Right lobe of liver (tissue), 6 donors: Measurements from ENCODE around the gene RNF150. TPM values are rescaled to one million over a fixed set of nuclear protein-coding genes. Genes with fewer than 3 reads are reported as not detected.

ENCODE experiments used
- ATAC-seq, 4 donors: fragments of 200-7000 bp; cut with Tn5 transposase; one replicate each; pipeline ENCODE4 v1.9.1; 2020; ENCODE audit warnings: mild to moderate bottlenecking in 4 of 4, moderate library complexity in 4 of 4
- DNase-seq, 3 donors: peaks; one replicate each; pipeline ENCODE4 v3.0.0-alpha.2; 2020
- H3K27ac ChIP-seq, 3 donors: fragments of 200-600 bp; one replicate each; pipeline ENCODE4 v1.8.0; 2022
- H3K27me3 ChIP-seq, 2 donors: fragments of 200-600 bp; one replicate each; pipeline ENCODE4 v1.8.0; 2022
- H3K36me3 ChIP-seq, 4 donors: fragments of 200-600 bp; sonication (generic) in 1 of 4; one replicate each; pipeline versions ENCODE4 v1.5.1 to v1.8.0; 2017 to 2022; ENCODE audit warnings: control low read depth in 1 of 4
- H3K4me1 ChIP-seq, 4 donors: fragments of 200-600 bp; sonication (generic) in 1 of 4; one replicate each; pipeline versions ENCODE4 v1.5.1 to v1.8.0; 2017 to 2022; ENCODE audit warnings: control low read depth in 1 of 4
- H3K4me3 ChIP-seq, 3 donors: fragments of 200-600 bp; one replicate each; pipeline ENCODE4 v1.8.0; 2022
- H3K9me3 ChIP-seq, 4 donors: fragments of 200-600 bp; sonication (generic) in 1 of 4; one replicate each; pipeline versions ENCODE4 v1.5.1 to v1.8.0; 2017 to 2022; ENCODE audit warnings: control low read depth in 1 of 4
- POLR2A ChIP-seq: fragments of 450-650 bp; IDR thresholded peaks from one replicate; pipeline ENCODE4 v1.6.1; 2017; ENCODE audit warnings: antibody characterized with exemption, mild to moderate bottlenecking
- WGBS: methylation state at CpG from one replicate; pipeline ENCODE4 v1.1.6; 2018; ENCODE audit warnings: low coverage, low lambda C conversion rate; ENCODE audit not compliant: insufficient coverage; ENCODE audit errors: missing lambda C conversion rate; 5-methylcytosine and 5-hydroxymethylcytosine counted together
- intact Hi-C, 2 donors: fragments of 100-400 bp; cut with DNase I; formaldehyde crosslinking; loops; one replicate each; pipeline versions ENCODE4 v1.11.2 to v1.14.1; 2022
- total RNA-seq, 6 experiments: library from RNA; depleted of rRNA in 2 of 6; stranded (reverse); fragments of >200 nt in 2 of 6; fragmentation: NEBNext Ultra II Directional in 3 of 6; extraction: Animal tissue kit (Norgen Biotek cat#: 25700) in 3 of 6; gene quantifications; one replicate each; pipeline versions ENCODE4 v1.1.0 to v1.2.4, GENCODE V29; 2016 to 2023
- TF ChIP-seq, protein P1 (sequence below), 4 donors: fragments of 200-600 bp in 3 of 4; fragments of 450-650 bp in 1 of 4; IDR thresholded peaks; one replicate each; pipeline versions ENCODE4 v1.5.1 to v1.8.0; 2016 to 2022; ENCODE audit warnings: antibody characterized with exemption in 4 of 4, mild to moderate bottlenecking in 2 of 4
- donor health status: DM: no; HTN: yes; CAD: no.
- donor health status: DM: no; HTN: no; CAD: no.
- donor health status: DM: no; HTN: no; CAD: no.
- donor health status: DM: no; HTN: yes; CAD: no.
- donor health status: DM: no; HTN: yes; CAD: no.

The RNF150 gene
- total RNA-seq, 6 experiments from 2014 or later: 1.2 to 1.8 (median 1.5) TPM

DNA sequence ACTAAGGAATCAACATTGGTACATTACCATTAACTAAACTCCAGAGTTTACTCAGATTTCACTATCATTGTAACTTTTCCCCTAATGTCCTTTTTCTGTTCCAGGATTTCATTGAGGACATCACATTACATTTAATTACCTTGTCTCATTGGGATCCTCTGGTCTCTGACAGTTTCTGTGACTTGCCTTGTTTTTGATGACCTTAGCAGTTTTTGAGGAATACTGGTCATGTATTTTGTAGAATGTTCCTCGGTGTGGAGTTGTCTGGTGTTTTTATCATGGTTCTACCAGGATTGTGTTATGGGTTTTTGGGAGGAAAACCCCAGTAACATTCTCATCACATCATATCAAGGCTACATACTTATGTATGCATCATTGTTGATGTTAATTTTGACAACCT, 281.5 kb downstream of the RNF150 start:
- Histone ChIP-seq H3K4me1 (no peaks in the 10 kb centered on the region), H3K4me3 (no peak overlapping the region), H3K27me3 (no peaks in the 10 kb centered on the region), H3K36me3 (no peaks in the 10 kb centered on the region), H3K27ac (no peak overlapping the region), H3K9me3 (no peaks in the 10 kb centered on the region)
- DNase-seq (no peak), ATAC-seq (no peak)
- TF ChIP-seq, protein P1, sequence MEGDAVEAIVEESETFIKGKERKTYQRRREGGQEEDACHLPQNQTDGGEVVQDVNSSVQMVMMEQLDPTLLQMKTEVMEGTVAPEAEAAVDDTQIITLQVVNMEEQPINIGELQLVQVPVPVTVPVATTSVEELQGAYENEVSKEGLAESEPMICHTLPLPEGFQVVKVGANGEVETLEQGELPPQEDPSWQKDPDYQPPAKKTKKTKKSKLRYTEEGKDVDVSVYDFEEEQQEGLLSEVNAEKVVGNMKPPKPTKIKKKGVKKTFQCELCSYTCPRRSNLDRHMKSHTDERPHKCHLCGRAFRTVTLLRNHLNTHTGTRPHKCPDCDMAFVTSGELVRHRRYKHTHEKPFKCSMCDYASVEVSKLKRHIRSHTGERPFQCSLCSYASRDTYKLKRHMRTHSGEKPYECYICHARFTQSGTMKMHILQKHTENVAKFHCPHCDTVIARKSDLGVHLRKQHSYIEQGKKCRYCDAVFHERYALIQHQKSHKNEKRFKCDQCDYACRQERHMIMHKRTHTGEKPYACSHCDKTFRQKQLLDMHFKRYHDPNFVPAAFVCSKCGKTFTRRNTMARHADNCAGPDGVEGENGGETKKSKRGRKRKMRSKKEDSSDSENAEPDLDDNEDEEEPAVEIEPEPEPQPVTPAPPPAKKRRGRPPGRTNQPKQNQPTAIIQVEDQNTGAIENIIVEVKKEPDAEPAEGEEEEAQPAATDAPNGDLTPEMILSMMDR (IDR thresholded peaks at IDR 0.05): no peak
- TF ChIP-seq POLR2A: no peak
- WGBS: 36% methylated on average over 1 of the region's 1 CpG
- intact Hi-C loops: loop anchor here (10.0 kb wide), 2 partner anchors 257 to 283 kb away; partner anchors contain the start of gene RNF150 (in 1 of the 2)

DNA sequence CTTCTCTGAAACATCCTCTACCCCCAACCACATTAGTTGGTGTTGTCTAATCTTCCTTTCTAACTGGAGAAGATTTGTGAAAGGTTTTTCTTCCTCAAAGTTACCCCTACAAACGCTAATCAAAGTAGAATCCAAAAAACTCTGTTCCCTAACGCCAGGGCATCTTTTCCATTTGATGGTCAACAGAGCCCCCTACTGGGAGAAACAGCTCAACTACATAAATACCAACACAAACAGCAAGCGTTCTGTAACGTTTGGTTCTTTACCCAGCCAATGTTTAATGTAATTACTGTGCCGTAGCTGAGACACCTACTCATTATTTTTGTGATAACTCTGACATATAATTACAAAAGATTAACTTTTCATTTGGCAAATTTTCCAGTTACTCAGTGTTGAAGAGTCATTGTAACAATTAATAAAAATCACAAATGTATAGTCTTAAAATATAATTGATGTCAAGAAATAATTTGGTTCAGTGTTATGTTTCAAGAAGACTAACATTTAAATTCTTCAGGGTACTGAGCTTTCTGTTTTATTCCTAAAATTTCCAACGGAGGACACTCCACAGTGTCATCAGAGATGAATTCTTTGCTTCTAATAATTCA, 282.1 kb downstream of the RNF150 start:
- peak in 1 of 3 donors; percentile 48 for DNase-seq
- ATAC-seq: peak; percentile 91 to 97 (median 92)

DNA sequence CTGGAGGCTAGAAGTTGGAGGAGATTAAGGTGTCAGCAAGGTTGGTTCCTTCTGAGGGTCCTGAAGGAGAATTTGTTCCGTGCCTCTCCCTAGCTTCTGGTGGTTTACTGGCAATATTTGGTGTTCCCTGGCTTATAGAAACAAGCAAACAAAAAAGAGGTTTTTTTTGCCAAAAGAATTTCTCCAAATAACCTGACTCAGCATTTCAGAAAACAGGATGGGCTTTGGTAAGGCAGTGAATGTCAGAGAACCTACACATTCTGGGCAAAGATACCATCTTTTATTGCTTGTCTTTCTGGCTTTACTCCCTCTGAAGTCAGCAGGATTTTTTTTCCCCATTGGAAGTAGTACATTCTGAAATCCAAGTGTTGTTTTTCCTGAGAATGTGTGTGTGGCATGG, 283.7 kb downstream of the RNF150 start:
- 43% methylated on average over 1 of the region's 1 CpG for WGBS
- Histone ChIP-seq H3K4me1 (no peaks in the 10 kb centered on the region), H3K27me3 (no peaks in the 10 kb centered on the region), H3K36me3 (no peaks in the 10 kb centered on the region), H3K27ac (no peak overlapping the region), H3K4me3 (no peak overlapping the region), H3K9me3 (no peaks in the 10 kb centered on the region)
- ATAC-seq (no peak), DNase-seq (no peak)
- intact Hi-C loops: no loop called here
- no peak for TF ChIP-seq POLR2A
- TF ChIP-seq, protein P1 (IDR thresholded peaks at IDR 0.05): no peak

More for the DNA sequence above, 282.1 kb downstream of the RNF150 start:
- Histone ChIP-seq H3K4me1 (no peaks in the 10 kb centered on the region), H3K36me3 (no peaks in the 10 kb centered on the region), H3K27ac (no peak overlapping the region), H3K9me3 (no peaks in the 10 kb centered on the region), H3K27me3 (no peaks in the 10 kb centered on the region), H3K4me3 (no peak overlapping the region)
- 0% methylated on average over 6 of the region's 6 CpGs for WGBS
- intact Hi-C loops: loop anchor here (10.0 kb wide), 2 partner anchors 256 to 284 kb away; partner anchors contain the start of gene RNF150 (in 1 of the 2)
- no peak for TF ChIP-seq POLR2A
- TF ChIP-seq, protein P1 (IDR thresholded peaks at IDR 0.05): peak; percentile 78 to 94 (median 82)

DNA sequence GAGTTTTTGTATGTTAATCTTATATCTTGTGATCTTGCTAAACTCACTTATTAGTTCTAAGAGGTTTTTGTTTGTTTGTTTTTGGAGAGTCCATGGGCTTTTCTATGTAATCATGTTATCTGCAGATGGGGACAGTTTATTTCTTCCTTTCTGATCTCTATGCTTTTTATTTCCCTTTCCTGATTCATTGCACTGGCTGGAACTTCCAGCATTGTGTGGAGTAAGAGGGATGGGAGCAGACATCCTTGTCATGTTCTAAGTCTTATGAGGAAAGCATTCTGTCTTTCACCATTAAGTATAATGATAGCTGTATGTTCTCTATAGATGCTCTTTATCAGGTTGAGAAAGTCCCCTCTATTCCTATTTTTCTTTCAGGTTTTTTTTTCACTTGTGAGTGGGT, 286.5 kb downstream of the RNF150 start:
- H3K9me3 ChIP-seq: no peaks in the 10 kb centered on the region
- TF ChIP-seq, protein P1 (IDR thresholded peaks at IDR 0.05): no peak
- TF ChIP-seq POLR2A: no peak
- ATAC-seq (no peak), DNase-seq (no peak)
- no peak overlapping the region for H3K27ac ChIP-seq
- no peaks in the 10 kb centered on the region for H3K36me3 ChIP-seq
- no peaks in the 10 kb centered on the region for H3K4me1 ChIP-seq
- no peak overlapping the region for H3K4me3 ChIP-seq
- no peaks in the 10 kb centered on the region for H3K27me3 ChIP-seq
- intact Hi-C loops: no loop called here
